ENCODE data around the gene LRP1-AS. TPM values are rescaled to one million over a fixed set of nuclear protein-coding genes. Genes with fewer than 3 reads are reported as not detected.

LRP1-AS gene
- total RNA-seq, 2 experiments from 2014 or later = not detected

DNA sequence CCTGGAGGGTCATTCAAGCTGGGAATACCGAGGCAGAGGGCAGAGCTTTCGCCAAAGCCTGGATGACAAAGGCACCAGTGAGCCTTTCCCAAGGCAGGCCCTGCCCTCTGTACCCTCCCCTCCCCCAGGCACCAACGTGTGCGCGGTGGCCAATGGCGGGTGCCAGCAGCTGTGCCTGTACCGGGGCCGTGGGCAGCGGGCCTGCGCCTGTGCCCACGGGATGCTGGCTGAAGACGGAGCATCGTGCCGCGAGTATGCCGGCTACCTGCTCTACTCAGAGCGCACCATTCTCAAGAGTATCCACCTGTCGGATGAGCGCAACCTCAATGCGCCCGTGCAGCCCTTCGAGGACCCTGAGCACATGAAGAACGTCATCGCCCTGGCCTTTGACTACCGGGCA is 38.0 kb upstream of the LRP1-AS start:
- DNase-seq = no peak
- Mint-ChIP-seq H3K27me3 (no peaks in the 10 kb centered on the region), H3K4me1 (no peaks in the 10 kb centered on the region), H3K27ac (no peak overlapping the region), H3K9me3 (no peaks in the 10 kb centered on the region), H3K36me3 (no peaks in the 10 kb centered on the region), H3K4me3 (no peak overlapping the region)

DNA sequence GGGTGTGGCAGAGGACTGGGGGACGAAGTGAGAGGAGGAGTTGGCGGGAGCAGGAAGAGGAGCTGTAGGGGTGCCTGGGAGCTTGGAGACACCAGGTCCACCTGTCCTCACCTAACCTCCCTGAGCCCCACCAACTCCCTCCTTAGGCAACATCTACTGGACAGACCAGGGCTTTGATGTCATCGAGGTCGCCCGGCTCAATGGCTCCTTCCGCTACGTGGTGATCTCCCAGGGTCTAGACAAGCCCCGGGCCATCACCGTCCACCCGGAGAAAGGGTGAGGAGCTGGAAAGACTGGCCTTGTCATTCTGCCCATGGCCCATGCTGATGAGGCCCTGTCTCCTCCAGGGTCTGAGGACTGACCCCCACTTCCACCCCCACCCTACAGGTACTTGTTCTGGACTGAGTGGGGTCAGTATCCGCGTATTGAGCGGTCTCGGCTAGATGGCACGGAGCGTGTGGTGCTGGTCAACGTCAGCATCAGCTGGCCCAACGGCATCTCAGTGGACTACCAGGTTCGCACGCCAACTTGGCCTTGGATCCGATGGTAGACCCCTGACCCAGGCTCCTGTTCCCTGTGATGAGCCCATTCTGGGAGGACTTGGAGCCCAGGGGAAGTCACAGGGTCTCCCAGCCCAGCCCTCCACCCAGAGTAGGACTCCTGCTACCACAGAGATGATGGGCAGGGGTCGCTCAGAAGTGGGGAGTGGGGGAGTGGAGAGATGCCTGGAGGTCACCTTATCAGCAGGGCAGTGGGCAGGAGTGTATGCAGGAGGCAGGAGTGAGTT is 36.7 kb upstream of the LRP1-AS start:
- no peak overlapping the region for H3K4me3 Mint-ChIP-seq
- H3K27me3 Mint-ChIP-seq = no peaks in the 10 kb centered on the region
- H3K36me3 Mint-ChIP-seq = no peaks in the 10 kb centered on the region
- H3K9me3 Mint-ChIP-seq = no peaks in the 10 kb centered on the region
- no peak for DNase-seq
- H3K4me1 Mint-ChIP-seq = no peaks in the 10 kb centered on the region
- H3K27ac Mint-ChIP-seq = no peak overlapping the region

GRCh38 chr12:57182918-57183575 is 35.6 kb upstream of the LRP1-AS start:
- Mint-ChIP-seq H3K4me1 (no peaks in the 10 kb centered on the region), H3K36me3 (no peaks in the 10 kb centered on the region), H3K4me3 (no peak overlapping the region), H3K27ac (no peak overlapping the region), H3K27me3 (no peaks in the 10 kb centered on the region), H3K9me3 (no peaks in the 10 kb centered on the region)
- DNase-seq = peak; percentile 75

GRCh38 chr12:57181561-57182155 is 34.2 kb upstream of the LRP1-AS start:
- Mint-ChIP-seq H3K4me3 (no peak overlapping the region), H3K9me3 (no peaks in the 10 kb centered on the region), H3K27ac (no peak overlapping the region), H3K4me1 (no peaks in the 10 kb centered on the region), H3K27me3 (no peaks in the 10 kb centered on the region), H3K36me3 (no peaks in the 10 kb centered on the region)
- DNase-seq = no peak

- H3K36me3 Mint-ChIP-seq = no peaks in the 10 kb centered on the region
- H3K9me3 Mint-ChIP-seq = no peaks in the 10 kb centered on the region
- H3K27ac Mint-ChIP-seq = no peak overlapping the region
- H3K27me3 Mint-ChIP-seq = no peaks in the 10 kb centered on the region
- no peak overlapping the region for H3K4me3 Mint-ChIP-seq
- H3K4me1 Mint-ChIP-seq = no peaks in the 10 kb centered on the region
- no peak for DNase-seq
These were observed 33.7 kb upstream of the LRP1-AS start for GRCh38 chr12:57181072-57181471.

DNA sequence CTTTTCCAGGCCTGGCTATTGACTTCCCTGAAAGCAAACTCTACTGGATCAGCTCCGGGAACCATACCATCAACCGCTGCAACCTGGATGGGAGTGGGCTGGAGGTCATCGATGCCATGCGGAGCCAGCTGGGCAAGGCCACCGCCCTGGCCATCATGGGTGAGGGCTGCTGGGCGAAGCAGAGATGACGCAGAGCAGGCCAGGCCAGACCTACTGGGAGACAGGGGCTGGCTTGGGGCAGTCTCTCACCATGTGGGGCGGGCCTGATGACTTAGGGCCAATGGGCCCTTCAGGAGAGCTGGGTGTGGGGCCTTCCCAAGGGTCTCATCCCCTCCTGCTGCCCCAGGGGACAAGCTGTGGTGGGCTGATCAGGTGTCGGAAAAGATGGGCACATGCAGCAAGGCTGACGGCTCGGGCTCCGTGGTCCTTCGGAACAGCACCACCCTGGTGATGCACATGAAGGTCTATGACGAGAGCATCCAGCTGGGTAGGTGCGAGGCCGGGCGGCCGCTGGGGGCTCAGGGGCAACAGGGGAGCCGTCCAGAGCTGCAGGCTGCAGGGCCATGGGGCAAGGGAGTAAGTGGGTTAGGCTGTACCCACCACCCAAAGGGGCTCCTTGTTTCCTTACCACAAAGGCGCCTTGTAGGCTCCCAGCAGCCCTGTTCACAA is 33.0 kb upstream of the LRP1-AS start:
- Mint-ChIP-seq H3K27me3 (no peaks in the 10 kb centered on the region), H3K9me3 (no peaks in the 10 kb centered on the region), H3K4me3 (no peak overlapping the region), H3K36me3 (no peaks in the 10 kb centered on the region), H3K27ac (no peak overlapping the region), H3K4me1 (no peaks in the 10 kb centered on the region)
- DNase-seq = no peak

GRCh38 chr12:57179331-57180086 is 32.1 kb upstream of the LRP1-AS start:
- H3K36me3 Mint-ChIP-seq = no peaks in the 10 kb centered on the region
- H3K9me3 Mint-ChIP-seq = no peaks in the 10 kb centered on the region
- no peak for DNase-seq
- H3K4me1 Mint-ChIP-seq = no peaks in the 10 kb centered on the region
- no peak overlapping the region for H3K27ac Mint-ChIP-seq
- H3K4me3 Mint-ChIP-seq = no peak overlapping the region
- H3K27me3 Mint-ChIP-seq = no peaks in the 10 kb centered on the region

DNA sequence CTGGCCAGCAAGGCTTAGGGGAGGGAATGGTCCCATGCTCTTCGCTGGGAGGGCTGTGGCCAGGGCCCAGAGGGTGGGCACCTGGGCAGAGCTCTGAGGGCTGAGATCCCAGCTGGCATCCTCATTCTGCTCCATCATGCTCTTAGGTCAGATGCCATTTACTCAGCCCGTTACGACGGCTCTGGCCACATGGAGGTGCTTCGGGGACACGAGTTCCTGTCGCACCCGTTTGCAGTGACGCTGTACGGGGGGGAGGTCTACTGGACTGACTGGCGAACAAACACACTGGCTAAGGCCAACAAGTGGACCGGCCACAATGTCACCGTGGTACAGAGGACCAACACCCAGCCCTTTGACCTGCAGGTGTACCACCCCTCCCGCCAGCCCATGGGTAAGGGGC is 30.8 kb upstream of the LRP1-AS start:
- Mint-ChIP-seq H3K27me3 (no peaks in the 10 kb centered on the region), H3K36me3 (no peaks in the 10 kb centered on the region), H3K4me1 (no peaks in the 10 kb centered on the region), H3K27ac (no peak overlapping the region), H3K9me3 (no peaks in the 10 kb centered on the region), H3K4me3 (no peak overlapping the region)
- DNase-seq = no peak

DNA sequence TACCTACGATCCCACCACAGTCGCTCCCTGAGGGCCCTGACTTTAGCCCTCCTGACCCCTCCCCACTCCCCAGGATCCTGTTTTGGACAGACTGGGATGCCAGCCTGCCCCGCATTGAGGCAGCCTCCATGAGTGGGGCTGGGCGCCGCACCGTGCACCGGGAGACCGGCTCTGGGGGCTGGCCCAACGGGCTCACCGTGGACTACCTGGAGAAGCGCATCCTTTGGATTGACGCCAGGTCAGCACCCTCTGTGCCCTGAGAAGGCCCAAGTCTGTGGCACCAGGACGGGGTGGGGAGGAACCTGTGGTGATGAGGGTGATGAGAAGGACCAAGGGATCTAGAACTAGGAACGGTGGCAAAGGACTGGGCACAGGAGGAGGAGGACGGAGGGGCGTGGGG is 29.9 kb upstream of the LRP1-AS start:
- no peaks in the 10 kb centered on the region for H3K27me3 Mint-ChIP-seq
- H3K4me1 Mint-ChIP-seq = no peaks in the 10 kb centered on the region
- no peaks in the 10 kb centered on the region for H3K9me3 Mint-ChIP-seq
- H3K27ac Mint-ChIP-seq = no peak overlapping the region
- no peaks in the 10 kb centered on the region for H3K36me3 Mint-ChIP-seq
- no peak for DNase-seq
- no peak overlapping the region for H3K4me3 Mint-ChIP-seq

- no peak for DNase-seq
- Mint-ChIP-seq H3K27ac (no peak overlapping the region), H3K9me3 (no peaks in the 10 kb centered on the region), H3K4me1 (no peaks in the 10 kb centered on the region), H3K27me3 (no peaks in the 10 kb centered on the region), H3K4me3 (no peak overlapping the region), H3K36me3 (no peaks in the 10 kb centered on the region)
These were observed 29.4 kb upstream of the LRP1-AS start for GRCh38 chr12:57176846-57177245.

DNA sequence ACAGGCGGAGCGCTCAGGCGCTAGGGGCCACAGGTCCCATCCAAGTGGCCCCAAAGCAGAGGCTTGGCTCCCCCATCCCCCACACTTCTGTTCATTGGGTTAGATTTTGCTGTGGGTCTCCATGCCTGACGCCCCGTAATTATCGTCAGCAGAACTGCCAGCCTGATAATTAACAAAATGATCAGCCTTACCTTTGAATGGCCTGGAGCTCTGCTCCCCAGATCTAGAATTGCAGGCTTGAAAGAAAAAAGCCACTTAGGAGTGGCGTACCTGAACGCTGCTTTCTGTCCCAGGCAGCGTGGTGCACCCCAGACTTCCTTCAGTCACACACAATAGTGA is 28.7 kb upstream of the LRP1-AS start:
- Mint-ChIP-seq H3K27ac (no peak overlapping the region), H3K27me3 (no peaks in the 10 kb centered on the region), H3K4me3 (no peak overlapping the region), H3K9me3 (no peaks in the 10 kb centered on the region), H3K4me1 (no peaks in the 10 kb centered on the region), H3K36me3 (no peaks in the 10 kb centered on the region)
- no peak for DNase-seq

DNA sequence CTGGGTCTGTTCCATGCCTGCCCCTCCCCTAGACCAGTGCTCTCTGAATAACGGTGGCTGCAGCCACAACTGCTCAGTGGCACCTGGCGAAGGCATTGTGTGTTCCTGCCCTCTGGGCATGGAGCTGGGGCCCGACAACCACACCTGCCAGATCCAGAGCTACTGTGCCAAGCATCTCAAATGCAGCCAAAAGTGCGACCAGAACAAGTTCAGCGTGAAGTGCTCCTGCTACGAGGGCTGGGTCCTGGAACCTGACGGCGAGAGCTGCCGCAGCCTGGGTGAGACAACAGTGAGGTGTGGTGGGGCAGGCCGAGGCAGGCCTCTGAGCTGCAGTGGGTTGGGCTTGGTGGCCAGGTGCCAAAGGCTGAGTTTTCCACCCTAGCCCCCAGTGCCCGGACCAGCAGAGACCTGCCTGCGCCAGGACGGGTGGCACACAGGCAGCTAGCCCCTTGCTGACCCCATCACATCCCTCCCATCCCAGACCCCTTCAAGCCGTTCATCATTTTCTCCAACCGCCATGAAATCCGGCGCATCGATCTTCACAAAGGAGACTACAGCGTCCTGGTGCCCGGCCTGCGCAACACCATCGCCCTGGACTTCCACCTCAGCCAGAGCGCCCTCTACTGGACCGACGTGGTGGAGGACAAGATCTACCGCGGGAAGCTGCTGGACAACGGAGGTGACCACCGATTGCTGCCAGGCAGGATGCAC is 28.2 kb upstream of the LRP1-AS start:
- peak; percentile 41 for DNase-seq
- Mint-ChIP-seq H3K27me3 (no peaks in the 10 kb centered on the region), H3K27ac (no peak overlapping the region), H3K9me3 (no peaks in the 10 kb centered on the region), H3K36me3 (no peaks in the 10 kb centered on the region), H3K4me1 (no peaks in the 10 kb centered on the region), H3K4me3 (no peak overlapping the region)

DNA sequence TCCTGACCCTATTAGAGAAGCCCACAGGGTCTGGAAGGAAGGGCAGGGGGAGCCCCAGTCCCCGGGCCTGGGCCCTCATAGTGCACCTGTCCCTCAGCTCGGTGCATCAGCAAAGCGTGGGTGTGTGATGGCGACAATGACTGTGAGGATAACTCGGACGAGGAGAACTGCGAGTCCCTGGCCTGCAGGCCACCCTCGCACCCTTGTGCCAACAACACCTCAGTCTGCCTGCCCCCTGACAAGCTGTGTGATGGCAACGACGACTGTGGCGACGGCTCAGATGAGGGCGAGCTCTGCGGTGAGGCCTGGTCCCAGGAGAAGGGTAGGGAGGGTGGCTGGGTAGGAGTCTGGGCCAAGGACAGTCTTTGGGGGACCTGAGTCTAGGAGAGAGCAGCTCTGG is 26.3 kb upstream of the LRP1-AS start:
- Mint-ChIP-seq H3K36me3 (no peaks in the 10 kb centered on the region), H3K9me3 (no peaks in the 10 kb centered on the region), H3K27me3 (no peaks in the 10 kb centered on the region), H3K4me3 (no peak overlapping the region), H3K4me1 (no peaks in the 10 kb centered on the region), H3K27ac (no peak overlapping the region)
- DNase-seq = no peak

DNA sequence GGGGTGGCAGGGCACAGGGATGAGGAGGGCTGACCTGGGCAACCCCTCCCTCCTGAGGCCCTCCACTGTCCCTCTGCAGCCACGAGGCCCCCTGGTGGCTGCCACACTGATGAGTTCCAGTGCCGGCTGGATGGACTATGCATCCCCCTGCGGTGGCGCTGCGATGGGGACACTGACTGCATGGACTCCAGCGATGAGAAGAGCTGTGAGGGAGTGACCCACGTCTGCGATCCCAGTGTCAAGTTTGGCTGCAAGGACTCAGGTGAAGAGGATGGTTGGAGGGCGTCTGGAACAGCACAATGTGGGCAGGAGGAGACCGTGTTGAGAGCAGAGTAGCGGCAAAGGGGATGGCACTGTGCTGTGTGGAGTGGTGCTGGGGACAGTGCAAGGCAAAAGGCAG is 25.7 kb upstream of the LRP1-AS start:
- Mint-ChIP-seq H3K27me3 (no peaks in the 10 kb centered on the region), H3K4me3 (no peak overlapping the region), H3K4me1 (no peaks in the 10 kb centered on the region), H3K36me3 (no peaks in the 10 kb centered on the region), H3K9me3 (no peaks in the 10 kb centered on the region), H3K27ac (no peak overlapping the region)
- DNase-seq = no peak

Measured in activated naive CD8-positive, alpha-beta T cell treated with anti-CD3 and anti-CD28 coated beads for 36 hours (primary cell).